NCI-H345 treated with DMSO at 0.1 percent for 48 hours (cell line): ENCODE measurements around the gene LRRC66.

Experiments
- DNase-seq: peaks from one replicate; lab custom pipeline; 2025; ENCODE audit not compliant: unreplicated experiment; lab: John Stamatoyannopoulos, UW

LRRC66 gene

GRCh38 chr4:52019936-52020657 lies at the start of gene LRRC66:
LRRC66 (minus strand) TSS chr4:52020363; CDS start chr4:52017613, 2,750 bp downstream.
- no peak for DNase-seq

- DNase-seq: no peak
Observed at GRCh38 chr4:52069571-52069970, 49.4 kb upstream of the LRRC66 start.

- DNase-seq: no peak
Observed at GRCh38 chr4:52059372-52059771, 39.2 kb upstream of the LRRC66 start.

GRCh38 chr4:52058275-52058674 lies 38.1 kb upstream of the LRRC66 start:
- DNase-seq: no peak

GRCh38 chr4:52057196-52057595 lies 37.0 kb upstream of the LRRC66 start:
- DNase-seq: no peak

GRCh38 chr4:52054254-52054653 lies 34.1 kb upstream of the LRRC66 start:
- no peak for DNase-seq

- no peak for DNase-seq
Observed at GRCh38 chr4:52052475-52052780, 32.3 kb upstream of the LRRC66 start.

GRCh38 chr4:52051615-52052474 lies 31.7 kb upstream of the LRRC66 start:
- peak; percentile 37 for DNase-seq

GRCh38 chr4:52051213-52051614 lies 31.1 kb upstream of the LRRC66 start, which contains the start of gene SPATA18:
SPATA18 (plus strand) TSS chr4:52051304; CDS start chr4:52051705, 401 bp downstream.
- DNase-seq: no peak

GRCh38 chr4:52049266-52049665 lies 29.1 kb upstream of the LRRC66 start:
- DNase-seq: no peak

GRCh38 chr4:52045028-52045427 lies 24.9 kb upstream of the LRRC66 start:
- no peak for DNase-seq

GRCh38 chr4:52038103-52038912 lies 18.1 kb upstream of the LRRC66 start, which contains the start of gene SGCB:
SGCB (minus strand) TSS chr4:52038299; CDS start chr4:52038259, 40 bp downstream.
- DNase-seq: peak; percentile 16

- DNase-seq: peak; percentile 37
Observed at GRCh38 chr4:52037689-52038102, 17.5 kb upstream of the LRRC66 start.

- no peak for DNase-seq
Observed at GRCh38 chr4:52036886-52037530, 16.8 kb upstream of the LRRC66 start.

- DNase-seq: no peak
Observed at GRCh38 chr4:52035190-52035589, 15.0 kb upstream of the LRRC66 start.

GRCh38 chr4:52032005-52032404 lies 11.8 kb upstream of the LRRC66 start:
- DNase-seq: no peak

- DNase-seq: no peak
Observed at GRCh38 chr4:52028970-52029369, 8.8 kb upstream of the LRRC66 start.

GRCh38 chr4:52017814-52018213 lies 2.3 kb downstream of the LRRC66 start:
- DNase-seq: no peak

GRCh38 chr4:52016981-52017380 lies 3.2 kb downstream of the LRRC66 start:
- no peak for DNase-seq

- DNase-seq: no peak
Observed at GRCh38 chr4:52015366-52015765, 4.8 kb downstream of the LRRC66 start.

GRCh38 chr4:52014903-52015302 lies 5.3 kb downstream of the LRRC66 start:
- DNase-seq: no peak
